ENCODE measurements around the gene GPR162.

GRCh38 chr12:6855322-6855721 lies 33.7 kb downstream of the GPR162 start:
- no peak for TF ChIP-seq POLR2AphosphoS5 (IDR thresholded peaks at IDR 0.05; ENCODE audit: low read depth, low read length)
- no peak for TF ChIP-seq TAF1 (IDR thresholded peaks at IDR 0.05; ENCODE audit: borderline replicate concordance, insufficient read depth, low read length)
- no peak for TF ChIP-seq SIN3A (IDR thresholded peaks at IDR 0.05; ENCODE audit: borderline replicate concordance, insufficient read depth, low read length)
- no peak for TF ChIP-seq REST (IDR thresholded peaks at IDR 0.05; ENCODE audit: insufficient read depth in 1 of 2, low read depth in 2 of 2, low read length in 2 of 2)
- TF ChIP-seq FOXP2 (optimal IDR thresholded peaks at IDR 0.05; ENCODE audit: borderline replicate concordance, extremely low read depth, extremely low read length, insufficient read depth), result no peak
